Esophagus squamous epithelium (tissue), 5 donors: ENCODE results near the gene ATP2A2. TPM values are rescaled to one million over a fixed set of nuclear protein-coding genes. Genes with fewer than 3 reads are reported as not detected.

ENCODE experiments used
- DNase-seq: peaks from one replicate; lab custom pipeline; 2025; lab: John Stamatoyannopoulos, UW
- H3K27ac ChIP-seq, 4 donors: fragments of 200-600 bp; sonication (generic); one replicate each; pipeline ENCODE4 v1.5.1; 2016 to 2019; ENCODE audit warnings: mild to moderate bottlenecking in 1 of 4
- H3K27me3 ChIP-seq, 4 donors: fragments of 200-600 bp; sonication (generic); 1 replicate in 3 of 4; 2 replicates in 1 of 4; pipeline versions ENCODE4 v1.5.1 to v1.6.0; 2017 to 2021; ENCODE audit warnings: antibody characterized with exemption in 1 of 4
- H3K36me3 ChIP-seq, 3 donors: fragments of 200-600 bp; sonication (generic); one replicate each; pipeline ENCODE4 v1.5.1; 2016 to 2019
- H3K4me1 ChIP-seq, 3 donors: fragments of 200-600 bp; sonication (generic); one replicate each; pipeline ENCODE4 v1.5.1; 2017 to 2019
- H3K4me3 ChIP-seq, 4 donors: fragments of 200-600 bp; sonication (generic); 1 replicate in 3 of 4; 2 replicates in 1 of 4; pipeline ENCODE4 v1.5.1; 2016 to 2019; ENCODE audit warnings: mild to moderate bottlenecking in 2 of 4, moderate library complexity in 1 of 4
- H3K9me3 ChIP-seq, 3 donors: fragments of 200-600 bp; sonication (generic); one replicate each; pipeline ENCODE4 v1.5.1; 2016 to 2019
- CTCF ChIP-seq, 6 experiments: fragments of 450-650 bp in 4 of 6; fragments of 200-600 bp in 2 of 6; sonication (generic) in 2 of 6; IDR thresholded peaks; one replicate each; pipeline ENCODE4 v1.5.1; 2016 to 2019; ENCODE audit warnings: antibody characterized with exemption in 6 of 6, mild to moderate bottlenecking in 4 of 6, moderate library complexity in 4 of 6
- POLR2A ChIP-seq, 4 donors: fragments of 450-650 bp; IDR thresholded peaks; one replicate each; pipeline ENCODE4 v1.6.1; 2017; ENCODE audit warnings: antibody characterized with exemption in 4 of 4, mild to moderate bottlenecking in 4 of 4, moderate library complexity in 3 of 4
- WGBS, 2 donors: methylation state at CpG; one replicate each; pipeline ENCODE4 v1.1.5; 2018; 5-methylcytosine and 5-hydroxymethylcytosine counted together
- intact Hi-C: fragments of 100-400 bp; cut with DNase I; formaldehyde crosslinking; loops from one replicate; pipeline ENCODE4 v1.15.0; 2022
- total RNA-seq, 4 donors: library from RNA; depleted of rRNA; stranded (reverse); fragments of >200 nt; gene quantifications; one replicate each; pipeline ENCODE4 v1.1.0, GENCODE V29; 2016
- donor health status: DM: yes; HTN: yes; CAD: no.

The ATP2A2 gene
- total RNA-seq, 4 donors from 2014 or later: 147 to 263 (median 177) TPM

- H3K27ac ChIP-seq: peak overlapping the region; percentile 89 to 96 (median 94)
- intact Hi-C loops: no loop called here
- no peaks in the 10 kb centered on the region for H3K9me3 ChIP-seq
- no peaks in the 10 kb centered on the region for H3K27me3 ChIP-seq
- 56 to 59% methylated on average over 4 of the region's 4 CpGs for WGBS, 2 donors
- TF ChIP-seq CTCF (IDR thresholded peaks at IDR 0.05) (no peak), POLR2A (IDR thresholded peaks at IDR 0.05) (no peak)
- H3K4me1 ChIP-seq: peaks cover 38 to 66% (median 47%) of the 10 kb centered on the region in 3 donors
- H3K4me3 ChIP-seq: peak overlapping the region in 2 of 4 donors; percentile 2 to 25
- H3K36me3 ChIP-seq: no peaks in the 10 kb centered on the region
- no peak for DNase-seq
Measured at GRCh38 chr12:110246636-110247339, 34.3 kb upstream of the ATP2A2 start.

GRCh38 chr12:110247340-110248095 lies 33.5 kb upstream of the ATP2A2 start:
- WGBS, 2 donors: 29 to 35% methylated on average over 4 to 8 of the region's 14 CpGs
- H3K36me3 ChIP-seq: no peaks in the 10 kb centered on the region
- no peaks in the 10 kb centered on the region for H3K9me3 ChIP-seq
- intact Hi-C loops: no loop called here
- H3K27me3 ChIP-seq: no peaks in the 10 kb centered on the region
- peak overlapping the region; percentile 89 to 96 (median 94) for H3K27ac ChIP-seq
- peaks cover 38 to 66% (median 47%) of the 10 kb centered on the region in 3 donors for H3K4me1 ChIP-seq
- DNase-seq: no peak
- no peak for TF ChIP-seq CTCF (IDR thresholded peaks at IDR 0.05)
- no peak for TF ChIP-seq POLR2A (IDR thresholded peaks at IDR 0.05)
- peak overlapping the region in 3 of 4 donors; percentile 2 to 25 (median 13) for H3K4me3 ChIP-seq

GRCh38 chr12:110248096-110248447 lies 33.0 kb upstream of the ATP2A2 start:
- intact Hi-C loops: no loop called here
- Histone ChIP-seq H3K27me3 (no peaks in the 10 kb centered on the region), H3K4me3 (peak overlapping the region in 1 of 4 donors; percentile 24), H3K27ac (peak overlapping the region; percentile 89 to 96 (median 94)), H3K9me3 (no peaks in the 10 kb centered on the region), H3K36me3 (no peaks in the 10 kb centered on the region), H3K4me1 (peaks cover 38 to 66% (median 47%) of the 10 kb centered on the region in 3 donors)
- no peak for DNase-seq
- WGBS, 2 donors: 19 to 63% methylated on average over 3 to 4 of the region's 4 CpGs
- no peak for TF ChIP-seq POLR2A (IDR thresholded peaks at IDR 0.05)
- no peak for TF ChIP-seq CTCF (IDR thresholded peaks at IDR 0.05)

- no peak for TF ChIP-seq CTCF (IDR thresholded peaks at IDR 0.05)
- TF ChIP-seq POLR2A (IDR thresholded peaks at IDR 0.05): no peak
- DNase-seq: no peak
- Histone ChIP-seq H3K27me3 (no peaks in the 10 kb centered on the region), H3K4me3 (no peak overlapping the region), H3K36me3 (no peaks in the 10 kb centered on the region), H3K27ac (peak overlapping the region; percentile 89 to 96 (median 94)), H3K4me1 (peaks cover 38 to 74% (median 50%) of the 10 kb centered on the region in 3 donors), H3K9me3 (no peaks in the 10 kb centered on the region)
- no CpG with 5 or more reads among the region's 4 CpGs for WGBS, 2 donors
- intact Hi-C loops: no loop called here
Measured at GRCh38 chr12:110249105-110249504, 31.9 kb upstream of the ATP2A2 start.

- Histone ChIP-seq H3K27ac (peak overlapping the region; percentile 89 to 96 (median 94)), H3K27me3 (no peaks in the 10 kb centered on the region), H3K9me3 (no peaks in the 10 kb centered on the region), H3K4me3 (no peak overlapping the region), H3K36me3 (no peaks in the 10 kb centered on the region), H3K4me1 (peaks cover 38 to 69% (median 50%) of the 10 kb centered on the region in 3 donors)
- TF ChIP-seq CTCF (IDR thresholded peaks at IDR 0.05) (no peak), POLR2A (IDR thresholded peaks at IDR 0.05) (no peak)
- intact Hi-C loops: no loop called here
- WGBS, 2 donors: 0 to 80% methylated on average over 1 to 4 of the region's 7 CpGs
- no peak for DNase-seq
Measured at GRCh38 chr12:110249716-110250225, 31.3 kb upstream of the ATP2A2 start.
